Fibroblast of mammary gland (primary cell): ENCODE results near the gene PLXNA4.

Source experiments
- DNase-seq: peaks from one replicate; pipeline ENCODE4 v3.0.0-alpha.2; 2010; ENCODE audit warnings: low read depth
- H3K4me3 ChIP-seq: 2 replicates; pipeline ENCODE4 v1.5.1; 2011; ENCODE audit warnings: low read depth, mild to moderate bottlenecking, low read length, moderate library complexity; ENCODE audit not compliant: control insufficient read depth
- TF ChIP-seq, protein P1 (sequence below): conservative IDR thresholded peaks from 2 replicates; pipeline ENCODE4 v1.5.1; 2011; ENCODE audit warnings: low read depth, low read length, inconsistent platforms; ENCODE audit not compliant: control insufficient read depth, insufficient read depth

PLXNA4 gene

DNA sequence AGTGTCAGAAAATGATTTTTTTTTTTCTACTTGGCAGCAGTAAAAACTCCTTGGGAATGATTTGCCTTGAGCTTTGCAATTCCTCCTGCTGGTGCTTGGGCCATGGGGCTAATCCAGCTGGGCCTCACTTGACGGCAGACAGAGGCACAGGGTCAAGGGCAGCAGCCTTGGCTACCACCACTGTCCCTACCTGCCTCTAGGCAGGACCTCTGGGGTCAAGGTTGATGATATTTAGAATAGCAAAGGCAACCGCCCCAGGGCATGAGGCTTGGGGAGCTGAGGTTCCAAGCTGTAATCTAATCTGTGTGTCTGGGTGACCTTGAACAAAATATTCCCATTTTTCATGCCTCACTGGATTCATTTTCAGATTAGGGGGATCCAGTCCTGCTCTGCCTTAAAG is 327.4 kb downstream of the PLXNA4 start:
- TF ChIP-seq, protein P1, sequence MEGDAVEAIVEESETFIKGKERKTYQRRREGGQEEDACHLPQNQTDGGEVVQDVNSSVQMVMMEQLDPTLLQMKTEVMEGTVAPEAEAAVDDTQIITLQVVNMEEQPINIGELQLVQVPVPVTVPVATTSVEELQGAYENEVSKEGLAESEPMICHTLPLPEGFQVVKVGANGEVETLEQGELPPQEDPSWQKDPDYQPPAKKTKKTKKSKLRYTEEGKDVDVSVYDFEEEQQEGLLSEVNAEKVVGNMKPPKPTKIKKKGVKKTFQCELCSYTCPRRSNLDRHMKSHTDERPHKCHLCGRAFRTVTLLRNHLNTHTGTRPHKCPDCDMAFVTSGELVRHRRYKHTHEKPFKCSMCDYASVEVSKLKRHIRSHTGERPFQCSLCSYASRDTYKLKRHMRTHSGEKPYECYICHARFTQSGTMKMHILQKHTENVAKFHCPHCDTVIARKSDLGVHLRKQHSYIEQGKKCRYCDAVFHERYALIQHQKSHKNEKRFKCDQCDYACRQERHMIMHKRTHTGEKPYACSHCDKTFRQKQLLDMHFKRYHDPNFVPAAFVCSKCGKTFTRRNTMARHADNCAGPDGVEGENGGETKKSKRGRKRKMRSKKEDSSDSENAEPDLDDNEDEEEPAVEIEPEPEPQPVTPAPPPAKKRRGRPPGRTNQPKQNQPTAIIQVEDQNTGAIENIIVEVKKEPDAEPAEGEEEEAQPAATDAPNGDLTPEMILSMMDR, result no peak
- DNase-seq, result no peak
- no peak overlapping the region for H3K4me3 ChIP-seq

DNA sequence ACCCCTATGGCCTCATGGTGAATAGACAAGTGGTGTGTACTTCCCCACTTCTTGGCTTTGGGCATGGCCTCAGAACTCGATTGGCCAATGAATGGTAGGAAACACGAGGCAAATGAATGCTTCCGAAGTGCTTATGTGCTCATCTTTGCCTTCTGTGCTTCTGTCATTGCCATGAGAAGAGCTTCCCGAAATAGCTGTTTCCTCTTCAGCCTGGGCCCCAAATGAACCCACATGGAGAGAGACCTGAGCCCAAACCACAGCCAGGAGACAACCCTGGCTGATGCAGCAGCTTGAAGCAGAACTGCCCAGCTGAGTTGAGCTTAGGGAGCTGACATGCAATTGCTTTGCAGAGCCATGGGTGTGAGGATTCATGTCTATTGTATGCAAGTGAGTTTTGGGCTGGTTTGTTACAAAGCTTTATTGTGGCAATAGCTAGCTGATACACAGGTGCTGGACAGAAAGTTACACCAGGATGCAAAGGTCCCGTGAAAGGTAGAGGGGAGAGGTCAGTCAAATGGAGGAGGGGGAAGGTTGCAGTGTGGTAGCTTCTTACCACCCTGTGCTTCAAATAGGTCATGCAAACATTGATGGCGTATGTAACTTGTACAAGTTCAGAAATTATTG is 328.2 kb downstream of the PLXNA4 start:
- TF ChIP-seq, protein P1, result no peak
- DNase-seq, result no peak
- no peak overlapping the region for H3K4me3 ChIP-seq

- no peak for DNase-seq
- TF ChIP-seq, protein P1, result no peak
- no peak overlapping the region for H3K4me3 ChIP-seq
Measured at GRCh38 chr7:132246591-132246990, 329.7 kb downstream of the PLXNA4 start.

DNA sequence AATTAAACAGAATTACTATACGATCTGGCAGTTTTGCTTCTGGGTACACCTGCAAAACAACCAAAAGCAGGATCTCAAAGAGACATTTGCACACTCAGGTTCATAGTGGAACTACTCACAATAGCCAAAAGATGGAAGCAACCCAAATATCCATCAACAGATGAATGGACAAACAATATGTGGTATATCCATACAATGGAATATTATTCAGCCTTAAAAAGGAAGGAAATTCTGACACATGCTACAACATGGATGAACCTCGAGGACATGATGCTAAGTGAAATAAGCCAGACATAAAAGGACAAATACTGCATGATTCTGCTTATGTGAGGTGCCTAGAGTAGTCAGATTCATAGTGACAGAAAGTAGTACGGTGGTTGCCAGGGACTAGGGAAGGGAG is 330.7 kb downstream of the PLXNA4 start:
- no peak overlapping the region for H3K4me3 ChIP-seq
- TF ChIP-seq, protein P1, result no peak
- no peak for DNase-seq

- TF ChIP-seq, protein P1, result no peak
- no peak for DNase-seq
- H3K4me3 ChIP-seq, result no peak overlapping the region
Measured at GRCh38 chr7:132244903-132245480, 331.3 kb downstream of the PLXNA4 start.

GRCh38 chr7:132243463-132243862 is 332.8 kb downstream of the PLXNA4 start:
- no peak overlapping the region for H3K4me3 ChIP-seq
- DNase-seq, result no peak
- TF ChIP-seq, protein P1, result no peak
